PC-9 (cell line): ENCODE measurements around the gene DOCK4.

Experiments
- CTCF ChIP-seq: fragments of 200-600 bp; sonication (generic); conservative IDR thresholded peaks from 2 replicates; pipeline ENCODE4 v1.6.1; 2017; ENCODE audit warnings: mixed run types, antibody characterized with exemption, mild to moderate bottlenecking, moderate library complexity
- EZH2 ChIP-seq: fragments of 200-600 bp; sonication (generic); IDR thresholded peaks from 2 replicates; pipeline ENCODE4 v1.8.0; 2017; ENCODE audit warnings: antibody characterized with exemption, low read depth

DNA sequence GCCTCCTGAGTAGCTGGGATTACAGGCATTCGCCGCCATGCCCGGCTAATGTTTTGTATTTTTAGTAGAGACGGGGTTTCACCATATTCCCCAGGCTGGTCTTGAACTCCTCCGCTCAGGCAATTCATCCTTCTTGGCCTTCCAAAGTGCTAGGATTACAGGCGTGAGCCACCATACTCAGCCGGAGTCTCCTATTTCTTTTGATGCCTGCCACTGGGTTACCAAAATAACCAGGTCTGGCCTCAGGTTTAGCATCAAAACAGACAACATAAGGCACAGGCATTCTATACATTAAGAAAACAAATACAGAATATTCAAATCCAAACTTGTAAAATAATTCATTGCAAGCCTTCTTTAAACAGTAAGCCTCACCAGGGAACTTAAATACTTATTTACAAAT lies 354.1 kb downstream of the DOCK4 start:
- TF ChIP-seq CTCF, result no peak
- no peak for TF ChIP-seq EZH2
